WI38 (cell line): ENCODE results near the gene BBS9.

ENCODE experiments used
- H3K4me3 ChIP-seq: 2 replicates; pipeline ENCODE4 v1.5.1; 2011; ENCODE audit warnings: low read depth, mild to moderate bottlenecking, control low read depth, low read length
- TF ChIP-seq, protein P1 (sequence below): IDR thresholded peaks from 2 replicates; pipeline ENCODE4 v1.5.1; 2012; ENCODE audit warnings: low read depth, mild to moderate bottlenecking, control low read depth, low read length

BBS9 gene

DNA sequence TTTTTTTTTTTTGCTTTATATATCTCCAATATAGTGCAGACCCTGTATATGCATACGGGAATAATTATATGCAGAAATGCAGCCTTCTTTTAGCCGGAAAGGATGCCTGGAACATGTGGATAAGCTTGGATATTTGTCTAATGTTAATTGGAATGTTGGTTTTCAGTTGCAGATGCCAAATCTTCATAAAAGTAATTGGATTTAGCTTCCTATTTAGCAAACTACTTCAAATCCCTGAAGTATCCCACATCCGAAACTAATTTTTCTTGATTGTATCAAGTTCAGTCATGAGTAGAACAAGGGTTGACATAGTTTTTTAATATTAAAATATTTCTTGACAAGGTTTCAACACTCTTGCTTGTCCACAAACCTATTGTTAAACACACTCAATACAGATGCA lies 281.7 kb downstream of the BBS9 start:
- H3K4me3 ChIP-seq: no peak overlapping the region
- TF ChIP-seq, protein P1, sequence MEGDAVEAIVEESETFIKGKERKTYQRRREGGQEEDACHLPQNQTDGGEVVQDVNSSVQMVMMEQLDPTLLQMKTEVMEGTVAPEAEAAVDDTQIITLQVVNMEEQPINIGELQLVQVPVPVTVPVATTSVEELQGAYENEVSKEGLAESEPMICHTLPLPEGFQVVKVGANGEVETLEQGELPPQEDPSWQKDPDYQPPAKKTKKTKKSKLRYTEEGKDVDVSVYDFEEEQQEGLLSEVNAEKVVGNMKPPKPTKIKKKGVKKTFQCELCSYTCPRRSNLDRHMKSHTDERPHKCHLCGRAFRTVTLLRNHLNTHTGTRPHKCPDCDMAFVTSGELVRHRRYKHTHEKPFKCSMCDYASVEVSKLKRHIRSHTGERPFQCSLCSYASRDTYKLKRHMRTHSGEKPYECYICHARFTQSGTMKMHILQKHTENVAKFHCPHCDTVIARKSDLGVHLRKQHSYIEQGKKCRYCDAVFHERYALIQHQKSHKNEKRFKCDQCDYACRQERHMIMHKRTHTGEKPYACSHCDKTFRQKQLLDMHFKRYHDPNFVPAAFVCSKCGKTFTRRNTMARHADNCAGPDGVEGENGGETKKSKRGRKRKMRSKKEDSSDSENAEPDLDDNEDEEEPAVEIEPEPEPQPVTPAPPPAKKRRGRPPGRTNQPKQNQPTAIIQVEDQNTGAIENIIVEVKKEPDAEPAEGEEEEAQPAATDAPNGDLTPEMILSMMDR: no peak

DNA sequence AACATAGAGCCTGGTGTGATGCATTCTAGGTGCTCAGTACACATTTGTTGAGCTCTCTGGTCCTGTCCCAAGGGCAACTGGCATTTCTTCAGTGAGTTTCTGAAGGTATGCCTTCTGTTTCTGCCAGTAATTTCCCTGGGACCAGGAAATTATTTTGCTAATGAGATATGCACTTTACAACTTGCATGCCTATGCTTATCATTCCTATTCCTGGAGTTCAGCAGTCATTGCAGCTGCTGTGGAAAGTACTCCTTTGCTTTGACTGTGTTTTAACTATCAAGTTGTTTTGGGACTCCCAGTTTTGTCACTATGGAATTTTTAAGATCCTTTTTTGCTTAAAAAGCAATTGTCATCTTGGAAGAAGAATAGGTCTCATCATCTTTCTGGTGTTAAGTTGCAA lies 283.0 kb downstream of the BBS9 start:
- TF ChIP-seq, protein P1: no peak
- no peak overlapping the region for H3K4me3 ChIP-seq

DNA sequence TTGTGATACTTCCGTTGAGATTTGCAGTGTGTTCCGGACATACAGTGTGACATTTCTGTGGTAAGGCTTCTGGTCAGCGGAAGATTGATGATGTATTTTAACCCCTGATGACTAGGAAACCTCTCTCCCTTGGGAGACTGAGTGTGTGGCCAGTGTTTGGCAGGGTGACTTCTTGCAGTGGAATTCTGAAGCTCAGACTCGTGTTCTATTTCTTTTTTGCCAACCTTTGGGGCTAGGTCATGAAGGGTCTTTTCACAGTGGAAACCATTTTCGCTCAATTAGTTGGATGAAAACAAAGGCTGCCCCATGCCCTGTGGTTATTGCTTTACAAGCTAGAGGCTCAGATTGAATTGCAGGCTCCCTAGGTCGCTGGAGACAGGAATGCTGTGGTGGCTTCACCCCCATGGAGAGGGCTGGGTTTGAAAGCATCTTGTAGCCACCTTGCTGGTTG lies 288.9 kb downstream of the BBS9 start:
- H3K4me3 ChIP-seq: no peak overlapping the region
- TF ChIP-seq, protein P1: no peak

DNA sequence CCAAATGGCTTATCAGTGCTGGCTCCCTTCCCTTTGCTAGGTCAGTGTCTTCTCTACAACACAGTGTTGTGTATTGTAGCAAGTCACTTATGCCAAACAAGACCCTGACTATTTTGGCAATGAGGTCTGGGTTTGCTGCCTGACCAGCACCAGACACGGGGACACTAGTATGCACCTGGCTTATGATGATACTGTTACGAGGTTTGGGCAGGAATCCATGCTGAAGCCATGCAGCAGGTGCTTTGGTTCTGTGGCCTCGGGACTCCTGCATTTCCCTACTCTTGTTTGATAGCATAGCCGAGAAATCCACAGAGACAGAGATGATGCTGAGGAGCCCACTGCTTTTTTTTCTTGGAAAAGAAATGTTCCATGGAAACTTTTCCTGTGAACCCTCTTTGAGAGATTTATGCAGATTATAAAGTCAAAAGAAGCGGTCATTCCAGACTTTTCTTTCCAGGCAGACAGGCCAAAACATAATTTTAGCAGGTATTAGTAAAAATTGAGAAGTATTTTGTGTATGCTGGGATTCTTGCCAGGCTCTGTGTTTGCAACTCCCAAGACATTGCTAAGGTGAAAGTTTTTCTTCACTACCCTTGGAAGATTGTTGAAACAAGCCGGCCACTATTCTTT lies 291.1 kb downstream of the BBS9 start:
- no peak overlapping the region for H3K4me3 ChIP-seq
- TF ChIP-seq, protein P1: no peak

DNA sequence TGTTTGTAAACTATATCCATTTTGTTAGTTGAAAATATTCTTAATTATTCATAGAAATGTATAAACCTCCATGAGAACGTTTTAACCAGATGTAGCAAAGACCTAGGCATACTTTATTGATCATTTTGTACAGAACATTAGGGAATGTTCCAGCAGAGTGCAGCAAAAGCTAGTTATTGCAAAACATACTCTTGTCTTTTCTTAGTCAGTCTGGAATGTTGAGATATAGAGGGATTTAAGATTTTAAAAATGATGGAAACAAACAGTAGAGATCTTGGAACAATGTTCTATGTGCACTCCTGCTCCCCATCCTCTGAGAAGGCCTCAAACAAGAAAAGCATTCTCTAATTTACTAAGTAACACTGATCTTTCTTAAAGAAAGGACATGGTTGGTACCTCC lies 292.1 kb downstream of the BBS9 start:
- H3K4me3 ChIP-seq: no peak overlapping the region
- TF ChIP-seq, protein P1: no peak

DNA sequence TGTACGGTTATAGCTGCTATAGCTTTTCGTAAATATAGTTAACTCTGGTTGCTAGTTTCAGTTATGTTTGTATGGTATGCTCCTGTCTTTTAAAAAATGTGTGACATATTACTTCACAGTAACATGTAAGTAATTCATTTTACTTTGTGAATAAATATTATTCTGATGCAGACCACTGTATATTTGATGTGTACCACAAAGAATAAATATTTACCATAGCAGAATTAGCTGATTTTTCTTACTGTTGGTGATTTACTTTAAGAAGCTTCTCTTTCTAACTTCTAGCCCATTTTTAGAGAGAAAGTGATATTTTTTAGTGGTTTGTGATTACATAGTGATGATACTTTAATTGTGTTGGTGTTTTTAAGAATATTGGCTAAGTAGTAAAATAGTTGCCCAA lies 292.8 kb downstream of the BBS9 start:
- no peak overlapping the region for H3K4me3 ChIP-seq
- TF ChIP-seq, protein P1: no peak

DNA sequence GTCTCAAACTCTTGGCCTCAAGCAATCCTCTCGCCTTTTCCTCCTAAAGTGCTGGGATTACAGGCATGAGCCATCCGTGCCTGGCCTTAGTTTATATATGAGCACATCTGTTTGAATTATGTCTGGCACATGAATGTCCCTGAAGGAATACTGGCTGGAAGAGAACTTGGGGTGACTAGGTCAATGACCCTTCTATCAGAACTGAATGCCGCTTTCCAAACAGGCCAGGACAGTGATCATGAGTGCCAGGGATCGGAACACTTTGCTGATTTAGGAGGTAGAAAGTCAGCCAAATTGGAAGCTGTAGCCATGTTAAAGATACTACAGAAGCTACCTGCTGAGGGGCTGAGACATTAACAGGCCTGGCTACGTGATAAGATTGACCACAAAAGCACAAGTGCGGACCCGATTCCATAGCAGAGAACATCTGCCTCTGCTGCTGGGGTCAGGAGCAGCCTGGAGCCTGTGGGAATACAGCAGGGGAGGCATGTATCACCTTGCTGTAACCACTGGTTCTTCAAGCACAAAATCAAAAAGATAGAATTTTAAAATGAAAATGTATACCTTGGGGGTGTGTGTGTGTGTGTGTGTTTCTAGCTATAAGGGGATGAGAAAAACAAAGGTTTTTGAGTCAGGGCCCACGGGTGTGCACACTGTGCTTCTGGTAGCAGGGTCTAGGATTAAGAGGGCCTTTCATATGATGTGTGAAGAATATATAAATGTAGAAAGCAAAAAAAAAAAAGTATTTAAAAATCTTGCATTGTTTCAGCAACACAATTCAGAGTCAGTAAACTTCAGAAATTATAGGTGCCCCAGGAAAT lies 293.7 kb downstream of the BBS9 start:
- TF ChIP-seq, protein P1: no peak
- no peak overlapping the region for H3K4me3 ChIP-seq
